MCF 10A (cell line): ENCODE data around the gene SOX15. TPM values are rescaled to one million over a fixed set of nuclear protein-coding genes. Genes with fewer than 3 reads are reported as not detected.

Source experiments
- BruUV-seq: library from RNA; stranded (reverse); fragments of 400-500 nt; replicated peaks from 2 replicates; lab custom pipeline; 2021; lab: Mats Ljungman, UMichigan
- CTCF ChIA-PET: fragments of 300-600 bp; sonication (Branson Sonifier 250); formaldehyde crosslinking; extraction: SDS; loops from one replicate; lab custom pipeline; 2021; ENCODE audit warnings: antibody characterized with exemption, inconsistent platforms; lab: Yijun Ruan, JAX
- POLR2A ChIA-PET: fragments of 300-600, 350-650 bp; sonication (Branson Sonifier 250); formaldehyde crosslinking; extraction: SDS; loops from one replicate; lab custom pipeline; 2020; ENCODE audit warnings: antibody characterized with exemption, inconsistent platforms; lab: Yijun Ruan, JAX
- DNase-seq: peaks from one replicate; pipeline ENCODE4 v3.0.0-alpha.2; 2018; ENCODE audit not compliant: unreplicated experiment
- H3K27ac Mint-ChIP-seq: one replicate; pipeline ENCODE4 v1.8.0; 2022; ENCODE audit warnings: mild to moderate bottlenecking, low read depth, mixed read lengths; ENCODE audit not compliant: unreplicated experiment
- H3K27me3 Mint-ChIP-seq: one replicate; pipeline ENCODE4 v1.8.0; 2022; ENCODE audit warnings: mixed read lengths; ENCODE audit not compliant: insufficient read depth, unreplicated experiment
- H3K36me3 Mint-ChIP-seq: one replicate; pipeline ENCODE4 v1.8.0; 2022; ENCODE audit warnings: mild to moderate bottlenecking, moderate library complexity, mixed read lengths; ENCODE audit not compliant: insufficient read depth, unreplicated experiment
- H3K4me1 Mint-ChIP-seq: one replicate; pipeline ENCODE4 v1.8.0; 2022; ENCODE audit warnings: mixed read lengths; ENCODE audit not compliant: insufficient read depth, unreplicated experiment
- H3K4me3 Mint-ChIP-seq: one replicate; pipeline ENCODE4 v1.8.0; 2022; ENCODE audit warnings: mild to moderate bottlenecking, moderate library complexity, mixed read lengths; ENCODE audit not compliant: unreplicated experiment
- H3K9me3 Mint-ChIP-seq: one replicate; pipeline ENCODE4 v1.8.0; 2022; ENCODE audit warnings: mixed read lengths; ENCODE audit not compliant: unreplicated experiment
- intact Hi-C: fragments of 100-400 bp; cut with micrococcal nuclease; formaldehyde crosslinking; loops from 2 replicates; pipeline ENCODE4 v1.14.1; 2022
- total RNA-seq: library from RNA; stranded (reverse); gene quantifications from 2 replicates; pipeline ENCODE4 v1.2.3, GENCODE V29; 2022
- TF ChIP-seq, protein P1 (sequence below): fragments of 200-600 bp; IDR thresholded peaks from one replicate; pipeline ENCODE4 v1.8.0; 2022; ENCODE audit warnings: antibody characterized with exemption, mild to moderate bottlenecking; ENCODE audit not compliant: unreplicated experiment

SOX15 gene
- total RNA-seq, 1 experiment from 2014 or later = 34.4 TPM

- H3K27me3 Mint-ChIP-seq = no peaks in the 10 kb centered on the region
- peaks cover 32% of the 10 kb centered on the region for H3K4me1 Mint-ChIP-seq
- ChIA-PET CTCF (interaction anchor here (0.6 to 3.4 kb wide), 7 partner anchors 11 to 74 kb away, joined by 3 to 15 read pairs (median 4); partner anchors contain the start of genes SAT2, SOX15, TP53 and WRAP53), POLR2A (interaction anchor here (0.6 to 10.5 kb wide), 15 partner anchors 10 to 309 kb away, joined by 3 to 206 read pairs (median 8); partner anchors contain the start of genes CD68, DNAH2, MPDU1 and NAA38)
- no peaks in the 10 kb centered on the region for H3K9me3 Mint-ChIP-seq
- TF ChIP-seq, protein P1, sequence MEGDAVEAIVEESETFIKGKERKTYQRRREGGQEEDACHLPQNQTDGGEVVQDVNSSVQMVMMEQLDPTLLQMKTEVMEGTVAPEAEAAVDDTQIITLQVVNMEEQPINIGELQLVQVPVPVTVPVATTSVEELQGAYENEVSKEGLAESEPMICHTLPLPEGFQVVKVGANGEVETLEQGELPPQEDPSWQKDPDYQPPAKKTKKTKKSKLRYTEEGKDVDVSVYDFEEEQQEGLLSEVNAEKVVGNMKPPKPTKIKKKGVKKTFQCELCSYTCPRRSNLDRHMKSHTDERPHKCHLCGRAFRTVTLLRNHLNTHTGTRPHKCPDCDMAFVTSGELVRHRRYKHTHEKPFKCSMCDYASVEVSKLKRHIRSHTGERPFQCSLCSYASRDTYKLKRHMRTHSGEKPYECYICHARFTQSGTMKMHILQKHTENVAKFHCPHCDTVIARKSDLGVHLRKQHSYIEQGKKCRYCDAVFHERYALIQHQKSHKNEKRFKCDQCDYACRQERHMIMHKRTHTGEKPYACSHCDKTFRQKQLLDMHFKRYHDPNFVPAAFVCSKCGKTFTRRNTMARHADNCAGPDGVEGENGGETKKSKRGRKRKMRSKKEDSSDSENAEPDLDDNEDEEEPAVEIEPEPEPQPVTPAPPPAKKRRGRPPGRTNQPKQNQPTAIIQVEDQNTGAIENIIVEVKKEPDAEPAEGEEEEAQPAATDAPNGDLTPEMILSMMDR = no peak
- peak overlapping the region; percentile 80 for H3K4me3 Mint-ChIP-seq
- TSS peak; percentile 38 for BruUV-seq
- H3K36me3 Mint-ChIP-seq = peaks cover 24% of the 10 kb centered on the region
- H3K27ac Mint-ChIP-seq = peak overlapping the region; percentile 84
- DNase-seq = peak; percentile 40
- intact Hi-C loops = loop anchor here (2.0 kb wide), 1 partner anchor 23 kb away; the partner anchor contains the start of gene SOX15
Observed at GRCh38 chr17:7613769-7614424, 24.0 kb upstream of the SOX15 start.

DNA sequence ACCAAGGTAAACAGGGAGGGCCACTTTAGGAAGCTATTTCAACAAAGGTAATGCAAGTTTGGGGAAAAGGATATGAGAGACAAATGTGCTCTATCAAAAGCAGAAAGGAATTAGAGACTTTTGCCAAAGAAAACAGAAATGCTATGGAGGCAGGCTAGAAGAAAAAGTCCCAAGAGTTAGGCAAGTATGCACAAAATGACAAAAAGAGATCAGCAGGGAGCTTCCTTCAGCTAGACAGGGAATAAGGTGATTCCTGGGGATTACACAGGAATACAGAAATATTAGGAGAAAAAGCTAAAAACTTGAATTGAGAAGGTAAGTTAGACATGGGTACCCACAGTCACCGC, 22.4 kb upstream of the SOX15 start:
- no peak for DNase-seq
- ChIA-PET CTCF (interaction anchor here (0.7 to 3.4 kb wide), 6 partner anchors 9 to 1017 kb away, joined by 3 to 13 read pairs (median 4); partner anchors contain the start of genes SOX15, TP53 and WRAP53), POLR2A (interaction anchor here (0.7 to 10.5 kb wide), 6 partner anchors 15 to 375 kb away, joined by 3 to 206 read pairs (median 36); partner anchors contain the start of genes CHRNB1, MPDU1, SAT2 and SOX15)

DNA sequence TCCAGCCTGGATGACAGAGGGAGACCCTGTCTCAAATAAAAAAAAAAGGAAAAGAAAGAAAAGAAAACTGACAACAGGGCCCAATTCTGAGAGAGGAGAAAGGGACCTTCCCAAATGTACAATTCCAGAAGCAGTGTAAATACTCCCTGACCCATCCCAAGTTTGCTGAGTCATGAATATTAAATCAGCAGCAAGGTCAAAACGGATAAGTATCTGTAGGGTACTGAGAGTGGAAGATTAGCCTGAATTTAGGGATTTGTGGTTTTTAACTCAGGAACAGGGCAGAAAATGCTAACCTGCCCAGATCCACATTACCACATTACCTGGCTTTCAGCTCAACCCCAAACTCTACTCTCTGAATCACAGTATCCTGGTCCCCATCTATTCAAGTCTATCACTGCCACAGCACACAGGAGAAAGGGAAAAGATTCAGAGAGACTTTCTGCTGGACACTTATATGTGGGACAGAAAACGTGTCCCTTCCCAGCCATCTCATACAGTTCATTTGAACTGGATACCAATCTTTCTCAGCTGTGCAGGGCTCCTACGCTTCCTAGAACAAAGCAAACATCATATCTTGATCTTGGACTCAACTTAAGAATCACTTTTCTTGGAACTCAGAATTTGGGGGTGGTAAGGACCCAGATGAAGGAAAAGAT, 21.9 kb upstream of the SOX15 start:
- no peak for DNase-seq
- Mint-ChIP-seq H3K4me3 (peak overlapping the region; percentile 80), H3K4me1 (peaks cover 32% of the 10 kb centered on the region), H3K9me3 (no peaks in the 10 kb centered on the region), H3K36me3 (peaks cover 36% of the 10 kb centered on the region), H3K27ac (peak overlapping the region; percentile 57), H3K27me3 (no peaks in the 10 kb centered on the region)
- TF ChIP-seq, protein P1 = no peak
- BruUV-seq = no TSS peak
- ChIA-PET POLR2A (interaction anchor here (0.9 to 10.5 kb wide), 5 partner anchors 15 to 167 kb away, joined by 4 to 206 read pairs (median 67); partner anchors contain the start of genes CHRNB1, MPDU1, SAT2 and SOX15), CTCF (interaction anchor here (0.5 to 3.4 kb wide), 9 partner anchors 10 to 1018 kb away, joined by 3 to 13 read pairs (median 3); partner anchors contain the start of genes SOX15, TP53 and WRAP53)
- intact Hi-C loops = no loop called here

More for the DNA sequence above, 22.4 kb upstream of the SOX15 start:
- peaks cover 32% of the 10 kb centered on the region for H3K4me1 Mint-ChIP-seq
- peaks cover 31% of the 10 kb centered on the region for H3K36me3 Mint-ChIP-seq
- no peaks in the 10 kb centered on the region for H3K9me3 Mint-ChIP-seq
- H3K4me3 Mint-ChIP-seq = peak overlapping the region; percentile 80
- H3K27me3 Mint-ChIP-seq = no peaks in the 10 kb centered on the region
- no TSS peak for BruUV-seq
- H3K27ac Mint-ChIP-seq = peak overlapping the region; percentile 43
- TF ChIP-seq, protein P1 = no peak
- intact Hi-C loops = no loop called here
